ENCODE data around the gene SLC47A2.

SLC47A2 gene

GRCh38 chr17:19726631-19727376 is 10.4 kb upstream of the SLC47A2 start:
- DNase-seq: no peak

- no peak for DNase-seq
These were observed 9.1 kb upstream of the SLC47A2 start for GRCh38 chr17:19725486-19725885.

GRCh38 chr17:19724501-19725420 is 8.4 kb upstream of the SLC47A2 start:
- peak in 3 of 6 experiments; percentile 23 to 29 (median 27) for DNase-seq

- peak in 1 of 6 experiments; percentile 29 for DNase-seq
These were observed 7.6 kb upstream of the SLC47A2 start for GRCh38 chr17:19723964-19724363.

- no peak for DNase-seq
These were observed 4.4 kb upstream of the SLC47A2 start for GRCh38 chr17:19720631-19721426.

GRCh38 chr17:19720210-19720475 is 3.8 kb upstream of the SLC47A2 start:
- no peak for DNase-seq

- DNase-seq: no peak
These were observed 3.2 kb upstream of the SLC47A2 start for GRCh38 chr17:19719355-19720209.

- DNase-seq: no peak
These were observed 2.4 kb upstream of the SLC47A2 start for GRCh38 chr17:19718613-19719354.

GRCh38 chr17:19718041-19718612 is 1.7 kb upstream of the SLC47A2 start:
- DNase-seq: no peak

GRCh38 chr17:19717411-19717908 is 1.1 kb upstream of the SLC47A2 start:
- DNase-seq: no peak

GRCh38 chr17:19717031-19717360 is 612 bp upstream of the SLC47A2 start:
- no peak for DNase-seq

- DNase-seq: no peak
These were observed 1.6 kb downstream of the SLC47A2 start for GRCh38 chr17:19714542-19715411.

- DNase-seq: no peak
These were observed 2.5 kb downstream of the SLC47A2 start for GRCh38 chr17:19713901-19714361.

- no peak for DNase-seq
These were observed 2.9 kb downstream of the SLC47A2 start for GRCh38 chr17:19713462-19713861.

- DNase-seq: no peak
These were observed 3.9 kb downstream of the SLC47A2 start for GRCh38 chr17:19712436-19713004.

- no peak for DNase-seq
These were observed 6.5 kb downstream of the SLC47A2 start for GRCh38 chr17:19709841-19710240.

GRCh38 chr17:19708431-19709175 is 7.8 kb downstream of the SLC47A2 start:
- DNase-seq: no peak

GRCh38 chr17:19707728-19708221 is 8.6 kb downstream of the SLC47A2 start:
- no peak for DNase-seq

Data from stimulated activated naive CD4-positive, alpha-beta T cell (primary cell).